HG02870 (cell line): ENCODE measurements around the gene FOLR3.
"Not testable (repeated sequence)": the region's sequence is repeated elsewhere in the genome, so short reads cannot be mapped to it uniquely, and the experiment has no call there.

Experiments
- ATAC-seq: cut with Tn5 transposase; IDR thresholded peaks from one replicate; pipeline ENCODE4 v1.9.1; 2021; ENCODE audit warnings: mild to moderate bottlenecking, moderate library complexity; ENCODE audit not compliant: unreplicated experiment

Gene FOLR3

DNA sequence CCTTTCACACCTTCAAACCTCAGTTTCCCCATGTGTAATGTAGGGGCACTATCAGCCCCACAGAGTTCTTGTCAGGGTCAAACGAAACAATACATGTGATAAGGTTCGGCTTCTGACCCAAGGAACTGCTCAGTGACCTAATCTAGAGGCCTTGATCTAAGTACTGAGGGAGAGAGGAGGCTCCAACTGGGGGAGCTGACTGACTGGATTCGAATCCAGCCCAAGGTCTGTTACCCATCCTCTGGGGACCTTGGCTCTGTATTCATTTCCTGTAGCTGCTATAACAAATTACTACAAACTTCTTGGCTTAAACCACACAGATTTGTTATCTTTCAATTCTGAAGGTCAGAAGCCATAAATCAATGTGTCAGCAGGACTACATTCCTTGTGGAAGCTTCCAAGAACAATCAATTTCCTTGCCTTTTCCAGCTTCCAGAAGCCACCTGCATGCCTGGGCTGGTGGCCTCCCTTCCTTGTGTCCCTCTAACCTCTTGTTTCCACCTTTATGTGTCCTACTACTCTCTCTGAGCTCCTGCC, 12.3 kb upstream of the FOLR3 start:
- ATAC-seq = no peak

DNA sequence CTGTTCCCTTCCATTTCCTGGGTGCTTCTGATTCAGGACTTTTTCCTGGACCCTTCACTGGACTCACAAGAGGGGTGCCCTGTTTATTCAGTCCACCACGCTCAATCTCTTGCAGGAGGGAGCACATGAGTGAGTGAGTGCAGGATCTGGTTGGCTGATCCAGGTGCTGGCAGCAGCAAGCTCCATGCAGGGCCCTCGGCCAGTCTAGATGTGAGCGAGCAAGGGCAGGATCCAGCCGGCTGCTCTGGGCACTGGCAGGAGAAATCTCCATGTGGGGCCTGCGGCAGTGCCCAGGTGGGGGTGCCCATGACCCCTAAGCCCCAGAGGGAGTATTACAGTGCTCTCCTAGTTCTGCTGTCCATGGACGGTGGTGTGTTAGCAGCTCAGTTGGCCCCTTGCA, 11.5 kb upstream of the FOLR3 start:
- ATAC-seq = no peak

DNA sequence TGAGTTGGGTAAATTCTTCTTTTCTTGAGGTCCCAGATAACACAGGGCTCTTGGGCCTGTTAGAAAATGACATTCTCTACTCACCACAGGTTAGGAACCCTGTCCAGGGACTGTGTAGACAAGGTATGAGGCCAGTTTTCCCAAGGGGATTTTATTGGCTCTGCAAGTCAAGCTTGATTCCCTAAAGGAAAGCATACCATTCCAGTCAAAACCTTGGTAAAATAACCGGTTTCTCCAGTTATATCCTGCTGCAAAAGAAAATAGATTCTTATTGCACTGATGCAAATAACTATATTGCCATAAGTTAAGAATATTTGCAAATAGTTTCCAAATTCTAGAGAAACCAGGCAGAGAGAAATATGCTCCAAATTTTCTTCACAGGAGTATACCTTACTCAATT, 9.6 kb upstream of the FOLR3 start:
- no peak for ATAC-seq

DNA sequence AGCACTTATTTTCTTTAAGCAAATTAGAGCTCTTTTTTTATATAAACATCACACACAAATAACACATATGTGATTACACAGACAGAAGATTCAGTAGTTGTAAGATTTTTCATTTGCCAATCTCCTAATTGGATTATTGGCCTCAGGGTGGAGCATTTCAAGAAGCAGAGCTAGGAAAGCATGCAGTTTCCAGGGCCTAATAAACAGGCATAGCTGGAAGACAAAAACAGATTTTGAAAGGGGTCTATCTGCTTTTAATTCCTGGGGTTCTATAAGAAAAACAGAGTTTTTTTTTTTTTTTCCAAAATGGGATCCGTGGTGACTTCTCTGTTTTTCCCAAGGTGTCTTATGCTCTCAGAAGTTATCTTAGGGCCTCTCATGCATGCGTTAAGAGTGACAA, 7.6 kb upstream of the FOLR3 start:
- no peak for ATAC-seq

DNA sequence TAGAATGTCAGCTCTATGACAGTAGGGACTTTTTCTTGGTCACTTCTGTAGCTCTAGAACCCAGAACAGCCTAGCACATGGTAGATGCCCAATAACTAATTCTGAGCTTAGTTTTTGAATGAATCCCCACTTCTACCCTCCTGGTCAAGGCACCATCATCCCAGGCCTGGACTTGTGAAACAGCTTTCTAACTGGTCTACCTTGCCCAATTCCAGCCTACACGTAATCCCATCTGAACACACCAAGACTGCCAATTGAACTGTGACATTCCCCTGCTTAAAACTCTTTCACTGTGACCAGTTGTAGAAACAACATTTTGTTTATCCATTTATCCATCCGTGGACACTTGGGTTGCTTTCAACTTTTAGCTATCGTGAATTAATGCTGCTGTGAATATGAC, 6.1 kb upstream of the FOLR3 start:
- no peak for ATAC-seq

DNA sequence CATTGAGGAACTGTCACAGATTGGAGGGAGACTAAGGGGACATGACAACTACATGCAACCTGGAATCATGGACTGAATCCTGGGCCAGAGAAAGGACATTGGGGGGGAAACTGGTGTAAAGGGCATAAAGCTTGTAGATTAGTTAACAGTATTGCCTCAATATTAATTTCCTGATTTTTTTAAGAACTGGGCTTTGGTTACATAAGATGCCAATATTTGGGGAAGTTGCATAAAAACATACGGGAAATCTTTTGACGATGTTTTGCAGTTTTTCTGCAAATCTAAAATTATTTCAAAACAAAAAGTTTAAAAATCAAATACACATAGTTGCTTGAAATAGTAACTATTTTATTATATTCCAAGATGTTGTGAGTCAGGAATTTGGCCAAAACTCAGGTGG, 2.9 kb upstream of the FOLR3 start:
- ATAC-seq = no peak

DNA sequence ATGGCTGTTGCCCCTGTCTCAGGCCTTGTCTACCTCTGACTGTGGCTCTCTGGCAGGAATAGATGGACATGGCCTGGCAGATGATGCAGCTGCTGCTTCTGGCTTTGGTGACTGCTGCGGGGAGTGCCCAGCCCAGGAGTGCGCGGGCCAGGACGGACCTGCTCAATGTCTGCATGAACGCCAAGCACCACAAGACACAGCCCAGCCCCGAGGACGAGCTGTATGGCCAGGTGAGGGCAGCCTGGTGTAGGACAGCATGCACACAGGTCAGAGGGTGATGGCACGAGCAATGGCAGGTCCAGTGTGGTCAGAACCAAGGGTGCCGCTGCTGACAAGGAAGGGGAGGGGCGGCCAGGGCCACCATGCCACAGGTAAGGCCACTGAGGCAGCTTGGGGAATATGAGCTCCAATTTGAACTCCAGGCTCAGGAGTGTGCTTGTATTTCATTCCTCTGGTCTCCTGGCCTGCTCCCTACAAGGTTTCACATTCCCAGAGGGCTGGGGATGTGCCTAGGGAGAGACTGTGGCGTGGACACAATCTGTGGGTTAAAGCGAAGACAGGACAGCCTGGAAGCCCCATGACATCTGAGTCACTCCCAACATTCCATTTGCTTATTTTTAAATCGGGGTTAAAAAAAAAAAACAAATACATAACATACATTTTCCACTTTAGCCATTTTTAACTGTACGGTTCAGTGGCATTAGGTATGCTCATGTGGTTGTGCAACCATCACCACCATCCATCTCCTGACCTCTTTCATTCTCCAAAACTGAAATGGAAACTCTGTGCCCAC, 562 bp downstream of the FOLR3 start:
- ATAC-seq = no peak

DNA sequence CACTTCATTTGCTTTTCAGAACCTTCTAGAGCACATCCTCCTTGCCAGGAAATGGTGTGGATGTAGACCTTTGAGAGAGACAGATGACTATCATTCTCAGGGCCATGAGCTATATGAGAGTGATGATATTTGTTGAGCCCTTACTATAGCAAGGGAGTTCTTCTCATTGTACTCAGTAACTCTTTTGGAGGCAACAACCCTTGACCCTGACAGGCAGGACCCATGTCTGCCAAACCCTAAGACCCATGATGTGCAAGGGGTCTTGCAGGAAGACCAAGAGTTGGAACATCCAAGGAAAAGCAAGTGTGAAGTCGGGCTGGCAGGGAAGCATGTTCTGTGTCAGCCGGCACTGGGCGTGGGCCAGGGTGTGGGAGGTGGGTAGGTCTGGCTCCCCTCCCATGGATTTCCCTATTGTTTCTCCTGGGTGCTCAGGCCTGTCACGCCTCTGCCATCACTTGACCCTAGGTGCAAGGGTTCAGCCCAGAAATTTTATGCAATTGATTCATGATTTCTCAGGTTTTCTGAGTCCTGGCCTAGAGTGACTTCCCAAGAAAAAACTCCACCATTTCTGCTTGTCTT, 1.2 kb downstream of the FOLR3 start:
- no peak for ATAC-seq

DNA sequence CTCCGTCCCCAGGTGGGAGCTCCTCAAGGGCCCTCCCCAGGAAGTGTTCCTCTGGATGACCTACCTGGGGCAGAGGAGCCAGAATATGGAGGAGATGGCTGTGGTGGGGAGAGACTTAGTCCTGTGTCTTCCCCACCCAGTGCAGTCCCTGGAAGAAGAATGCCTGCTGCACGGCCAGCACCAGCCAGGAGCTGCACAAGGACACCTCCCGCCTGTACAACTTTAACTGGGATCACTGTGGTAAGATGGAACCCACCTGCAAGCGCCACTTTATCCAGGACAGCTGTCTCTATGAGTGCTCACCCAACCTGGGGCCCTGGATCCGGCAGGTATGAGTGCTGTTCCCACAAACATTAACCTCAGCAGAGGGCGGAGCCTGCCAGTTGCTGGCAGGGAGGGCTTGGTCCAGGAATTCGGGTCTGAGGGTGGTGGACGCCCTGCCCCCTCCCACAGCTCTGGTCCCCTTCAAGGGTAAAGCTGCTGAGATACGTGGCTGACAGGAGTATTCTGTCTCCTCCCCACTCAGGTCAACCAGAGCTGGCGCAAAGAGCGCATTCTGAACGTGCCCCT, 3.4 kb downstream of the FOLR3 start:
- no peak for ATAC-seq

DNA sequence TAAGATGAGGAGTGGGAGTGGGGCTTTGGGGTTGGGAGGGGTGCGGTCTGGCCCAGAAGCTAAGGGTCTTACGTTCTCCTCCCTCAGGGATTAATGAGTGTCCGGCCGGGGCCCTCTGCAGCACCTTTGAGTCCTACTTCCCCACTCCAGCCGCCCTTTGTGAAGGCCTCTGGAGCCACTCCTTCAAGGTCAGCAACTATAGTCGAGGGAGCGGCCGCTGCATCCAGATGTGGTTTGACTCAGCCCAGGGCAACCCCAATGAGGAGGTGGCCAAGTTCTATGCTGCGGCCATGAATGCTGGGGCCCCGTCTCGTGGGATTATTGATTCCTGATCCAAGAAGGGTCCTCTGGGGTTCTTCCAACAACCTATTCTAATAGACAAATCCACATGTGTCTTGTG, 4.0 kb downstream of the FOLR3 start:
- no peak for ATAC-seq

DNA sequence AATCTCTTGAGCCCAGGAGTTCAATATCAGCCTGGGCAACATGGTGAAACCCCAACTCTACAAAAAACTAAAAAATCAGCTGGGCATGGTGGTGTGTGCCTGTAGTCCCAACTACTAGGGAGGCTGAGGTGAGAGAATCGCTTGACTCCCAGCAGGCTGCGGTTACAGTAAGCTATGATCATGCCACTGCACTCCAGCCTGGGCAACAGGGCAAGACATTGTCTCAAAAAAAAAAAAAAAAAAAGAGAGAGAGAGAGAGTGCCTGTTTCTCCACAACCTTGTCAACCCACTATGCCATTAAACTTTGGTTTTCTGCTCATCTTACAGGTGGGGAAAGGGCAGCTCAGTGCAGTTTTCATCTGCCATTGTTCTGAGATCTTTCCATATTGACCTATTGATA, 5.1 kb downstream of the FOLR3 start:
- no peak for ATAC-seq

DNA sequence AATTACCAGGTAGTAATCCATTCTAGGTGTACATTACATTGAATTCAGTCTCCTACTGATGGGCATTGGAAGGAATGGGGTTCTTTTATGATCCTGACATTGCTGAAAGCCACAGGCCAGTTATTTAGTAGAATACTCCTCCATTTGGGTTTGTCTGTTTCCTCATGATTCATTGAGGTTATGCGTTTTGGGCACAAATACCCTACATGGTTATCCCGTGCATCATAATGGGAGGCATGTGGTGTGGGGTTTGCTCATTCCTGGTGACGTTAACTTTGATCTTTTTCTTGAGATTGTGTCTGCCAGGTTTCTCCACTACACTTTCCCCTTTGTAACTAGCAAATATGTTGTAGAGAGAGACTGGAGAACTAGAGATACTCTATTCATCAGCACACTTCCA, 5.5 kb downstream of the FOLR3 start:
- ATAC-seq = no peak

DNA sequence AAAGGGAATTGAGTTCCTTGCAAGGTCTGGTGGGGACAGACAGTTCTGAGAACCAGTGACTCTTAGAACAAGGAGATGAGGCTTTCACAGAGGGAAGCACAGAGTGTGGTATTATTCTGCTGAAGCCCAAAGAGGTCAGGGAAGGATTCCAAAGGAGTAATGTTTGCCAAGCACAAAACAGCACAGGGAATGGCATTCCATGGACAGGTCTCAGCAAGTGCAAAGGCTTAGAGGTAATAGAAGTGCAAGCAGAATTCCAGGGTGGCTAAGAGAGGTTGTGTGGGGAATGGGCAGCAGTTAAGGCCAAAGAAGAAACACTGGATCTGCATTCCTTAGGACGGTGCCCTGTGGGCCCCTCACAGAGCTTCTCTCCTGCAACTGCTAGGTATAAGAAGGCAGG, 6.6 kb downstream of the FOLR3 start:
- ATAC-seq = not testable (repeated sequence)

DNA sequence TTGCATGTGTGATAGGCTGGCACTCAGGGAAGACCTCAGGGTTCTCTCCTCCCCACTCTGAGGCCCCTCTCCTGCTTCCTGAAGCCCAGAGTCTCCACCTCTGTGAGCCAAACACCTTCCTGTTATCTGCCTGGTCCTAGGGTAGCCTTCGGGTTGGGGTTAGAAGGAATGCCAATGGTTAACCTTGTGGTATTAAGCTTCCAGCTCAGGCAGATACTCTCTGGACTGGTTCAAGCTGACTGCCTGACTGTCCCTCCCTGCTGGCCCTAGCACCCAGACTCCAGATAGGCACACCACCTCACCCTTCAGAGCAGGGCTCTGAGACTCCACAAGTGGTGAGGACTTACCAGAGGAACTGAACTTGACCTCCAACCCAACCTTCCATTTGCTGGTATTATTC, 7.0 kb downstream of the FOLR3 start:
- ATAC-seq = not testable (repeated sequence)

DNA sequence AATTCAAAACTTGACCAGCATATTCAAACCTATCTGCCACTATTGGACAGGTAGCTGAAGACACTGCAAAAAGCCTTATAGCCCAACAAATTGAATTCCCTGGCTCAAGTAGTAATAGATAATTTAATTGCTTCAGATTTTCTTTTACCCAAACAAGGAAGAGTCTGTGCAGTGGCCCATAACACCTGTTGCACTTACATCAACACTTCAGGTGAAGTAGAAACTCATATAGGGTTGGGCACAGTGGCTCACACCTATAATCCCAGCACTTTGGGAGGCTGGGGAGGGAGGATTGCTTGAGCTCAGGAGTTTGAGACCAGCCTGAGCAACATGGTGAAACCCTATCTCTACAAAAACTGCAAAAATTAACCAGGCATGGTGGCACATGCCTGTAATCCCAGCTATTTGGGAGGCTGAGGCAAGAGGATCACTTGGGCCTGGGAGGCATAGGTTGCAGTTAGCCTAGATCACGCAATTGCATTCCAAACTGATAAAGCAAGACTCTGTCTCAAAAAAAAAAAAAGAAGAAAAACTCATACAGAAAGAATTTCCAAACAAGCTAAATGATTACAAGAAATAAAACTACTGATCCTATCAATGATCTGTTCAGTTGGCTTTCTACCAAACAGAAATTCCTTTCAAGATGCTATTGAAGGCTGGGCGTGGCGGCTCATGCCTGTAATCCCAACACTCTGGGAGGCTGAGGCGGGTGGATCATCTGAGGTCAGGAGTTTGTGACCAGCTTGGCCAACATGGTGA, 9.5 kb downstream of the FOLR3 start:
- ATAC-seq = no peak

DNA sequence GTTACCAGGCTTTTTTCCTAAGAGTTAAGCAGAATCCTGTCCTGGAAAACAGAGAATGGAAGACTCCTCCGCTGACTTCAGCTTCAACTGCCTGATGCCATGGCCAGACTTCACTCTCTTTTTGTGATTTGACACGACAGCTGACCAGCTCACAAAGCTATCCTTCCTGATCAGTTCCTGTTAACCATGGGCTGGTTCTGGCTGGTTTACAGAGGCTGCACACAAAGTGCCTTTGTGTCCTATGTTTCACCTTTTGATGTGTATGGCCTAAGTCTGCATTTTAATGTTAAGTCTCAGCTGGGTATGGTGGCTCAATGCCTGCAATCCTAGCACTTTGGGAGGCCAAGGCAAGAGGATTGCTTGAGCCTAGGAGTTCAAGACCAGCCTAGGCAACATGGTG, 11.1 kb downstream of the FOLR3 start:
- ATAC-seq = no peak

DNA sequence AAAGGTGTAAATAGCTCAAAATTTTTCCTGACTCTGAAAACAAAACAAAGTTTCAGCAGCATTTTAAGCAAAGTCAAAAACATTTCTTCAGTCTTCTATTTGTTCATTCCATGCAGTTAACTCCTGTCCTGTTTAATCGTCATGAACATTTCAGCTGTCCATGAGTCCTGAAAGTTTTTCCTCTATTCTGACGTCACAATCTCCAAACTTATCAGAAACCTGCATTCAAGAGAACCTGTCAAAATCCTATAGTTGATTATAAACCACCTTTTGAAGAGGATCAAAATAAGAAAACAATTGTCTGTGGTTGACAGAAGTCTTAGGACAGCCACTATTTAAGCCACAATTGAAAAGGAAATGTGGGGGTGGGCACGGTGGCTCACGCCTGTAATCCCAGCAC, 15.4 kb downstream of the FOLR3 start:
- no peak for ATAC-seq

DNA sequence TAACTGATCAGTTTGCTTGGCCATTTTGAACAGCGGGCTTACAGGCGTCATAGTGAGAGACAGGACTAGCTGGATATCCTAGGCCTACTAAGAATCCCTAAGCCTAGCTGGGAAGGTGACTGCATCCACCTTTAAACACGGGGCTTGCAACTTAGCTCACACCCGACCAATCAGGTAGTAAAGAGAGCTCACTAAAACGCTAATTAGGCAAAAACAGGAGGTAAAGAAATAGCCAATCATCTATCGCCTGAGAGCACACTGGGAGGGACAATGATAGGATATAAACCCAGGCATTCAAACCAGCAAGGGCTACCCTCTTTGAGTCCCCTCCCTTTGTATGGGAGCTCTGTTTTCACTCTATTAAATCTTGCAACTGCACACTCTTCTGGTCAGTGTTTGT, 18.3 kb downstream of the FOLR3 start:
- ATAC-seq = not testable (repeated sequence)

DNA sequence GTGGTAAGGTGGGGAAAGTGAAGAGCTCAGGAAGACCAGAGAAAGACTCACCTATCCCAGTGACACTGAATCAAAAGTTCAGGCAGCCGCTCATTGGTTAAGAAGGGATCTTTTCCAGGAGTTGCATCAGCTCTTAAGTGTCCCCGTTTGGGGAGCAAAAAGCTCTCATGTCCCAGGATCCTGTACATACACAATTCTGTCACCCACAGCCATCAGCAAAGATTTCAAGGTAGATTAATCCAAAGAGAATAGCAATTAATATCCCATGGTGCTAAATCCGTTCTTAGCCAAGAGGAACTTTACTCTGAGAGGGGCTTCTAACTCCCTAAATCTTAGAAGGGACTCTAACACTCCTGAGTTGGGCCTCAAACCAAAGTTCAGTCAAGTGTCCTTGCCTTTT, 19.3 kb downstream of the FOLR3 start:
- ATAC-seq = no peak

DNA sequence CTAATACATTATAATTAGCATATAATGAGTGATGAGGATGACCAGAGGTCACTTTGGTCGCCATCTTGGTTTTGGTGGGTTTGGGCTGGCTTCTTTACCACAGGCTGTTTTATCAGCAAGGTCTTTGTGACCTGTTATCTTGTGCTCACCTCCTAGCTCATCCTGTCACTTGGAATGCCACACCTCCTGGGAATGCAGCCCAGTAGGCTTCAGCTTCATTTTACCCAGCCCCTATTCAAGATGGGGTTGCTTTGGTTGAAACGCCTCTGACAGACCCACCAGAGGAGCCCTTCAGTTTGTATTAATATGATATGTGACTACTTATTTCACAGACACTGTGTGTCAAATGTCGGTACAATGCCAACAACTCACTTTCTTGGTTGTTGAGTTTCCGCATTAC, 20.2 kb downstream of the FOLR3 start:
- no peak for ATAC-seq

DNA sequence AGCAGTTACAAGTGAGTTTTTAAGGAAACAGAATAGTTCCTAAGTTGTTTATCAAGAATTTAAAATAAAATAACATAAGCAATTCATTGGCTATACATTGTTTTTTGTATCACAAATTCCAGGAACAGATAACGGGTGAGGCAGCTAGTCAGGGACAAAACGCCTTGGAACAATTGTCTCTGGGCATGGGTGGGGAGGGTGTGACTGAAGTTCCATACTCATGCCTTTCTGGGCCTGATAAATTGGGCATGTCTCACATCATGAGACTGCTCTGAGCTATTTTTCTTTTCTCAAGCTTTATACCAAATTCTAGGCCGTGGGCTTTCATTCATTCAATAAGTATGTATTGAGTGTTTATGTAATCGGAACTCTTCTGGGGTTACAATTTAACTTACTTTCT, 21.6 kb downstream of the FOLR3 start:
- no peak for ATAC-seq

DNA sequence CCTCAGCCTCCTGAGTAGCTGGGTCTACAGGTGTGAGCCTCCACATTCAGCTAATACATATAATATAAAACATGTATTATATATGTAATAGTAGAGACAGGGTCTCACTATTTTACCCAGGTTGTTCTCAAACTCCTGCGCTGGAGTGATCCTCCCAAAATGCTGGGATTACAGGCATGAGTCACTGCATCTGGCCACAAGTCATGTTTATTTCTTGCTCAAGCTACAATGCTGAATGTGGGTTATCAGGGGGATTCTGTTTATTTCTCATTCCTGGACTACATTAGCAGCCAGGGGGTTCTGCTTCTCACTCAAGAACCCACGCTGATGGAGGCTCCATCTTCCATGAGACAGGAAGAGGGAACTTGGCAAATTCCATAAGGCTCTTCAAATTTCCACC, 24.8 kb downstream of the FOLR3 start:
- ATAC-seq = no peak
